ENCODE data around the gene PHF10.

PHF10 gene

DNA sequence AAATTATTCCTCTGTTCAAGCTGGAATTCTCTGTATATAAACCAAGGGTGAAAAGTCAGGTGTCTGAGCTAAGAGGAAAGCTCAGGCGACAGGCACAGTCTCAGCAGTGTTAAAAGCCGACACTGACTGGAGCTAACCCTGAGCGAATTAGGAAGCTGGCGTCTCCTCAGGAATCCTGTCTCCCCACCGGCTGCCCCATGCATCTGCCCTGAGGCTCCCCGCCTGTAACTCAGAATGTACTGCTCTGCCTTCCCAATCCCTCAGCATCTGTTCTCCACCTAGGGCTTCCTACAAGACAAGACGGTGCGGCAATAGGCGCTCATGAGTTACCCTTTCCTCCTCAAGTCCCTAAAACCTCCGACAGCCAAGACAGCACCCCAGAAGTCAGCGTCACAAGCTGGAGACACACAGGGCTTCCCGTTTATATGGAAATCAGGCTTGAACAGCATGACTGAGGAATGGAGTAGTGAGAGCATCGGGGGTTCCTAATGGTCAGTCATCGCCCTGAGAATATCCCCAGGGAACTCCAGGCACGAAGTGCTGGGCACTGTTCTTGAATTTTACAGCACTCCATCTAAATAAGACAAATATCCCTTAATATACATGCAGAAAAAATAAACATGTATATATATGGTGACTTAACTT is 56.0 kb downstream of the PHF10 start:
- TF ChIP-seq, protein P1, sequence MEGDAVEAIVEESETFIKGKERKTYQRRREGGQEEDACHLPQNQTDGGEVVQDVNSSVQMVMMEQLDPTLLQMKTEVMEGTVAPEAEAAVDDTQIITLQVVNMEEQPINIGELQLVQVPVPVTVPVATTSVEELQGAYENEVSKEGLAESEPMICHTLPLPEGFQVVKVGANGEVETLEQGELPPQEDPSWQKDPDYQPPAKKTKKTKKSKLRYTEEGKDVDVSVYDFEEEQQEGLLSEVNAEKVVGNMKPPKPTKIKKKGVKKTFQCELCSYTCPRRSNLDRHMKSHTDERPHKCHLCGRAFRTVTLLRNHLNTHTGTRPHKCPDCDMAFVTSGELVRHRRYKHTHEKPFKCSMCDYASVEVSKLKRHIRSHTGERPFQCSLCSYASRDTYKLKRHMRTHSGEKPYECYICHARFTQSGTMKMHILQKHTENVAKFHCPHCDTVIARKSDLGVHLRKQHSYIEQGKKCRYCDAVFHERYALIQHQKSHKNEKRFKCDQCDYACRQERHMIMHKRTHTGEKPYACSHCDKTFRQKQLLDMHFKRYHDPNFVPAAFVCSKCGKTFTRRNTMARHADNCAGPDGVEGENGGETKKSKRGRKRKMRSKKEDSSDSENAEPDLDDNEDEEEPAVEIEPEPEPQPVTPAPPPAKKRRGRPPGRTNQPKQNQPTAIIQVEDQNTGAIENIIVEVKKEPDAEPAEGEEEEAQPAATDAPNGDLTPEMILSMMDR (IDR thresholded peaks at IDR 0.05; ENCODE audit: low read depth, low read length), result no peak

DNA sequence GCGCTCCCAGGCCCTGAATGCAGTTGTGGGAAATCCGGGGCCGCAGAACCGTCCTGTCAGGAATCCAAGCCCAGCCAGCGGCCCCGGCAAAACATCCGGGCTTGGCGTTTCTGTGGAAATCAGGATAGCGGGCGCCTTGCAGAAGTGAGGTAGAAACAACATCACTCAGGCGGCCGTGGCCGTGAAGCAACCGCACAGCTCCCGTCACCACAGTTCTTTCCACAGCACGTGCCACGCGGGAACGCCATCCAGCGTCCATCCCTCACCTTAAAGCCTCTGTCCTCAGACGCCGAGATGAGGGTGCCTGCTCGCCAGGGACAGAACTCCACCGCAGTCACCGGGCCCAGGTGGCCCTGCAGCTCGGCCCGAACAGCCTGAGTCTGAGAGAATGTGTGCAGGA is 56.6 kb downstream of the PHF10 start:
- no peak overlapping the region for H3K4me3 ChIP-seq (replicated peaks in 1 of 2; ENCODE audit: low read depth in 2 of 2, low read length in 2 of 2)
- TF ChIP-seq, protein P1 (IDR thresholded peaks at IDR 0.05; ENCODE audit: low read depth, low read length), result no peak
- no peak for DNase-seq (ENCODE audit: low read depth in 2 of 2)

More for the DNA sequence above, 56.0 kb downstream of the PHF10 start:
- DNase-seq (ENCODE audit: low read depth in 2 of 2), result no peak
- no peak overlapping the region for H3K4me3 ChIP-seq (replicated peaks in 1 of 2; ENCODE audit: low read depth in 2 of 2, low read length in 2 of 2)

DNA sequence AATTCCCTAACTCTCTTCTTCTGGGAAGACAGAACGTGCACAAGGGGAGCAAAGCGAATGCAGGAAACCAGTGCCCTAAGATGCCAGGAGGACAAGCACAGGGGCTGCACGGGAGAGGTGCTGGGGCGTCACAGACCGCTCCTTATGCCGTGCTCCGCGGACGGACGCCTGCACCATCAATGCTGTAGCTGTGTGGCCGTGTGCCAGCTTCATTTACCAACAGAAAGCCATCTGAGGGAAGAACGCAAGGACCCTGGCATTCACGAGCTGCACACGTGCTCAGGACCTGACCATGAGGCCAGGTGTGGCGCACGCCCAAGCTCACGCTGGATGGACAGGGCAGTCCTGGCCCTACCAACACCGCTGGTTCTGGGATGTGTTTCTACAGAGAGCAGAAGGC is 57.9 kb downstream of the PHF10 start:
- TF ChIP-seq, protein P1 (IDR thresholded peaks at IDR 0.05; ENCODE audit: low read depth, low read length), result no peak
- H3K4me3 ChIP-seq (replicated peaks in 1 of 2; ENCODE audit: low read depth in 2 of 2, low read length in 2 of 2), result no peak overlapping the region
- no peak for DNase-seq (ENCODE audit: low read depth in 2 of 2)

DNA sequence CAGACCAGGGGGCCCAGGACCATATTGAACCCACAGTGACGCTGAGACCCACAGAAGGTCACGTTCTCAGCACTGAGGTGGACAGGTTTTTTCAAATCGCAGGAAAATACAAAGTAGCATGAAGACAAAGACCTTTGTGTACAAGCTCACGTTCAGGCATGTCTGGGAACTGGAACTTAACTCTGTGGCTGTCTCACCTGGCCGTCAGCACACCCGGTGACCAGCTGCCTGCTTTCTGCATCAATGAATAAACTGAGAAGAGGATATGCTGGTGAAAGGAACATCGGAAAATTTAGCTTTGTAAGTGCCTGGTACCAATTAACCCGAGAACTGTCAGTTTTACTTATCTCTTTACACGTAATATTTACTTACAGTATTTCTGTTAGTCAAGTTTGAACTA is 59.0 kb downstream of the PHF10 start:
- TF ChIP-seq, protein P1 (IDR thresholded peaks at IDR 0.05; ENCODE audit: low read depth, low read length), result no peak
- no peak for DNase-seq (ENCODE audit: low read depth in 2 of 2)
- no peak overlapping the region for H3K4me3 ChIP-seq (replicated peaks in 1 of 2; ENCODE audit: low read depth in 2 of 2, low read length in 2 of 2)

DNA sequence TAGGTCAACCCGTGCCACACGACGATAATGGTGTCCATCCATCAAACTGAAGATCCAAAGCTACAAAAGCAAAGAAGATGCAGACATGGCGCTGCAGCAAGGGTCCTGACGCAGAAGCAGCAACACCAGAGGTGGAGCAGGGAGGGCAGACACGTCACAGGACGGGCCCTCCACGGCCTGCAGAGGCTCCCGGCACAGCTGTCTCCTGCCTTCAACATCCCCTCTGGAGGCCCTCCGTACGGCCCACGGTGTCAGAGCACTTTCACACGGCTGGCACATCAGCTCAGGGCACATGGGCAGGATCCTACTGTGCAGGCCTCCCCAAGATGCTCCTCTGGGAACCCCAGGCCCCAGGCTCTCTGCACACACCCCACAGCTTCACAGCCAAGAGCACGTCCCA is 60.1 kb downstream of the PHF10 start:
- no peak overlapping the region for H3K4me3 ChIP-seq (replicated peaks in 1 of 2; ENCODE audit: low read depth in 2 of 2, low read length in 2 of 2)
- DNase-seq (ENCODE audit: low read depth in 2 of 2), result no peak
- TF ChIP-seq, protein P1 (IDR thresholded peaks at IDR 0.05; ENCODE audit: low read depth, low read length), result no peak

DNA sequence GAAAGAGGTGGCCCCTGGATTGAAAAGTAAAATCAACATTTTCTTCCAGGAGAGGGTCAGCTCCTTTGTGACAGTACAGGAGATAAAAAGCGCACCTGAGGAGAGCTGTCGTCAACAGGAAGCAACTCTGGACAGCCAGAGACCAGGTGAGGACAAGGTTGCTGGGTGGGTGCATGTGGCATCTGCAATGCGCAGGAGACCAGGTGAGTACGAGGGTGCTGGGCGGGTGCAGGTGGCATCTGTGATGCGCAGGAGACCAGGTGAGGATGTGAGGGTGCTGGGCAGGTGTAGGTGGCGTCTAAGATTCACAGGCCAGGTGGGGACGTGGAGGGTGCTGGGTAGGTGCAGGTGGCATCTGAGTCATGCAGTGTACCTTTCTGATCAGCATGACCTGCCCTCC is 60.8 kb downstream of the PHF10 start:
- TF ChIP-seq, protein P1 (IDR thresholded peaks at IDR 0.05; ENCODE audit: low read depth, low read length), result no peak
- H3K4me3 ChIP-seq (replicated peaks in 1 of 2; ENCODE audit: low read depth in 2 of 2, low read length in 2 of 2), result no peak overlapping the region
- no peak for DNase-seq (ENCODE audit: low read depth in 2 of 2)

DNA sequence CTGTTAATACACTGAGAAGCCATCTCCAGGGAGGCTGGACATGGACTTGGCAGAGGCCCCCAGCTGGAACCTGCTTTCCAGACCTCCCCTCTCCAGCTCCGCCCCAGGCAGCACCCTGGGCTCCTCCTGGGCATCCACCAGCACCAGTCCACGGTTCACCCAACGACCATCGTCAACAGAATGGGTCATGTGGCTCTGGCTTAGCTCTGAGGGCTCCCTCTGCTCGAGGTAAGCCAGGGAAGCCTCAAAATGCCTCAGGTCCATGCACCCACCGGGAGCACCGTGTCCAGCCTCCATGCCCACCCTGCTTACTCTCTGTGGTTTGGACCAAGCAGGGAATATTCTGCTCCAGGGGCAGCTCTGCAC is 62.9 kb downstream of the PHF10 start:
- no peak for DNase-seq (ENCODE audit: low read depth in 2 of 2)
- no peak overlapping the region for H3K4me3 ChIP-seq (replicated peaks in 1 of 2; ENCODE audit: low read depth in 2 of 2, low read length in 2 of 2)
- TF ChIP-seq, protein P1 (IDR thresholded peaks at IDR 0.05; ENCODE audit: low read depth, low read length), result no peak
